GM12878 (cell line): ENCODE results near the gene LMBRD1. TPM values are rescaled to one million over a fixed set of nuclear protein-coding genes. Genes with fewer than 3 reads are reported as not detected.
A peak's percentile ranks its signal among the peaks of the same experiment; 100 is the strongest.

Experiments
- ATAC-seq: fragments of 200-7000 bp; cut with Tn5 transposase; 3 replicates; pipeline ENCODE4 v1.9.1; 2020; ENCODE audit warnings: mild to moderate bottlenecking, moderate library complexity
- BruUV-seq: library from RNA; stranded (reverse); fragments of 400-500 nt; replicated peaks from 2 replicates; lab custom pipeline; 2021; lab: Mats Ljungman, UMichigan
- CTCF ChIA-PET: fragments of 300-600 bp; sonication (Branson Sonifier 250); formaldehyde crosslinking; extraction: SDS; loops from one replicate; lab custom pipeline; 2021; ENCODE audit warnings: inconsistent platforms; lab: Yijun Ruan, JAX
- POLR2A ChIA-PET: fragments of 350-600 bp; formaldehyde crosslinking; extraction: SDS; loops from one replicate; lab custom pipeline; 2021; ENCODE audit warnings: inconsistent platforms; lab: Charles Lee
- RAD21 ChIA-PET: fragments of 300-600 bp; sonication (Branson Sonifier 250); formaldehyde crosslinking; loops from one replicate; lab custom pipeline; 2023; ENCODE audit warnings: antibody characterized with exemption; ENCODE audit not compliant: unreplicated experiment; lab: Charles Lee
- SMC1A ChIA-PET: fragments of 300-600 bp; sonication (Branson Sonifier 250); formaldehyde crosslinking; loops from one replicate; lab custom pipeline; 2023; ENCODE audit not compliant: unreplicated experiment, uncharacterized antibody; lab: Charles Lee
- DNase-seq: peaks from one replicate; pipeline ENCODE4 v3.0.0-alpha.2; 2011; ENCODE audit warnings: low read depth, low spot score
- FAIRE-seq: peaks from 3 replicates; lab custom pipeline; 2011; peaks lifted over from hg19 to GRCh38; lab: Jason Lieb, UNC
- H2AFZ ChIP-seq: 2 replicates; pipeline ENCODE4 v1.6.0; 2011; ENCODE audit warnings: low read depth, low read length, control low read depth; ENCODE audit not compliant: control insufficient read depth
- H3K27ac ChIP-seq: 2 replicates; pipeline ENCODE4 v1.5.1; 2011; ENCODE audit warnings: control low read depth; ENCODE audit not compliant: control insufficient read depth, insufficient read depth
- H3K27me3 ChIP-seq, 2 experiments: replicated peaks in 1 of 2; 2 replicates each; pipeline versions ENCODE4 v1.6.0 to v1.6.1; 2011; ENCODE audit warnings: low read length in 1 of 2; ENCODE audit not compliant: control insufficient read depth in 2 of 2, insufficient read depth in 2 of 2
- H3K36me3 ChIP-seq, 2 experiments: 2 replicates each; pipeline ENCODE4 v1.5.1; 2011; ENCODE audit warnings: low read length in 1 of 2; ENCODE audit not compliant: control insufficient read depth in 2 of 2, insufficient read depth in 2 of 2
- H3K4me1 ChIP-seq: 2 replicates; pipeline ENCODE4 v1.6.1; 2011; ENCODE audit warnings: mild to moderate bottlenecking, low read length, moderate library complexity, mixed read lengths; ENCODE audit not compliant: control insufficient read depth, insufficient read depth
- H3K4me2 ChIP-seq: 2 replicates; pipeline ENCODE4 v1.6.0; 2011; ENCODE audit warnings: control low read depth; ENCODE audit not compliant: control insufficient read depth, insufficient read depth
- H3K4me3 ChIP-seq: fragments of 200-600 bp; sonication (generic); 2 replicates; pipeline ENCODE4 v1.5.1; 2016
- H3K79me2 ChIP-seq: 2 replicates; pipeline ENCODE4 v1.6.0; 2011; ENCODE audit warnings: low read length; ENCODE audit not compliant: control insufficient read depth, insufficient read depth
- H3K9ac ChIP-seq: 2 replicates; pipeline ENCODE4 v1.8.0; 2011; ENCODE audit warnings: low read length, control low read depth, mixed read lengths; ENCODE audit not compliant: control insufficient read depth, insufficient read depth
- H3K9me3 ChIP-seq: replicated peaks from 3 replicates; pipeline ENCODE4 v1.5.1; 2011; ENCODE audit warnings: mild to moderate bottlenecking, low read length; ENCODE audit not compliant: control insufficient read depth, insufficient read depth
- H4K20me1 ChIP-seq: 2 replicates; pipeline ENCODE4 v1.6.0; 2011; ENCODE audit not compliant: control insufficient read depth, insufficient read depth
- ATF7 ChIP-seq: fragments of 450-650 bp; IDR thresholded peaks from 2 replicates; pipeline ENCODE4 v1.6.1; 2016; ENCODE audit warnings: low read depth, mild to moderate bottlenecking
- BACH1 ChIP-seq: fragments of 450-650 bp; IDR thresholded peaks from 2 replicates; pipeline ENCODE4 v1.6.1; 2017; ENCODE audit warnings: mild to moderate bottlenecking, borderline replicate concordance
- CREM ChIP-seq: IDR thresholded peaks from 2 replicates; pipeline ENCODE4 v1.6.1; 2014; ENCODE audit warnings: antibody characterized with exemption, low read depth
- HDAC6 ChIP-seq: fragments of 200-600 bp; sonication (generic); IDR thresholded peaks from one replicate; pipeline ENCODE4 v1.8.0; 2017; ENCODE audit warnings: antibody characterized with exemption; ENCODE audit not compliant: unreplicated experiment
- JUNB ChIP-seq: IDR thresholded peaks from 2 replicates; pipeline ENCODE4 v1.6.1; 2016; ENCODE audit warnings: antibody characterized with exemption, mild to moderate bottlenecking
- MTA2 ChIP-seq: fragments of 450-650 bp; IDR thresholded peaks from 2 replicates; pipeline ENCODE4 v1.6.1; 2016; ENCODE audit warnings: low read depth, mild to moderate bottlenecking, moderate library complexity
- NR2C2 ChIP-seq: IDR thresholded peaks from 2 replicates; pipeline ENCODE4 v1.6.1; 2011; ENCODE audit warnings: borderline replicate concordance, low read depth; ENCODE audit not compliant: control insufficient read depth, insufficient read length
- POU2F2 ChIP-seq: IDR thresholded peaks from 3 replicates; pipeline ENCODE4 v1.6.1; 2011; ENCODE audit warnings: low read depth, mild to moderate bottlenecking, low read length, borderline replicate concordance
- SIX5 ChIP-seq: IDR thresholded peaks from 2 replicates; pipeline ENCODE4 v1.6.1; 2011; ENCODE audit warnings: mild to moderate bottlenecking, low read depth, low read length, moderate library complexity; ENCODE audit not compliant: severe bottlenecking
- TARDBP ChIP-seq: IDR thresholded peaks from 2 replicates; pipeline ENCODE4 v1.6.1; 2016; ENCODE audit warnings: borderline replicate concordance
- ZBED1 ChIP-seq: IDR thresholded peaks from 2 replicates; pipeline ENCODE4 v1.6.1; 2016; ENCODE audit warnings: borderline replicate concordance
- ZNF207 ChIP-seq: fragments of 450-650 bp; IDR thresholded peaks from 2 replicates; pipeline ENCODE4 v1.6.1; 2014; ENCODE audit warnings: antibody characterized with exemption, mild to moderate bottlenecking, borderline replicate concordance
- ZZZ3 ChIP-seq: IDR thresholded peaks from 2 replicates; pipeline ENCODE4 v1.6.1; 2011; ENCODE audit warnings: low read depth; ENCODE audit not compliant: control insufficient read depth, insufficient read length
- WGBS: methylation state at CpG from one replicate; pipeline ENCODE4 v1.1.6; 2016; ENCODE audit warnings: low lambda C conversion rate; ENCODE audit not compliant: insufficient replicate concordance, insufficient coverage; ENCODE audit errors: missing lambda C conversion rate; 5-methylcytosine and 5-hydroxymethylcytosine counted together
- in situ Hi-C: fragments of 300-500 bp; cut with MboI; formaldehyde crosslinking; loops from 9 replicates; pipeline ENCODE4 v1.14.3; 2018; ENCODE audit warnings: mixed read lengths
- intact Hi-C: fragments of 100-400 bp; cut with micrococcal nuclease; formaldehyde crosslinking; loops from one replicate; pipeline ENCODE4 v1.14.2; 2022; ENCODE audit not compliant: unreplicated experiment
- polyA plus RNA-seq, 11 experiments: library from polyadenylated mRNA; depleted of rRNA in 4 of 11; unstranded in 6 of 11; stranded (reverse) in 5 of 11; fragments of >200 nt; fragmentation: Nextera tagmentation in 4 of 11; fragmentation: Illumina TruSeq in 1 of 11; extraction: Ambion mirVana in 4 of 11; extraction: Trizol in 1 of 11; gene quantifications; 1 replicate in 1 of 11; 2 replicates in 10 of 11; pipeline versions ENCODE4 v1.2.1 to v1.2.3, GENCODE V29; 2011 to 2016; ENCODE audit warnings: inconsistent platforms in 2 of 11, missing spikeins in 2 of 11, low read depth in 1 of 11
- total RNA-seq, 4 experiments: library from RNA; depleted of rRNA in 3 of 4; stranded (reverse); fragments of >200 nt in 3 of 4; fragmentation: Illumina TruSeq in 1 of 4; extraction: Trizol in 1 of 4; gene quantifications; 2 replicates each; pipeline versions ENCODE4 v1.2.1 to v1.2.3, GENCODE V29; 2013 to 2021
- TF ChIP-seq, protein P1 (sequence below): fragments of 450-650 bp; IDR thresholded peaks from 2 replicates; pipeline ENCODE4 v1.6.1; 2018; ENCODE audit warnings: mild to moderate bottlenecking, low read depth, moderate library complexity; ENCODE audit not compliant: partially characterized antibody
- TF ChIP-seq, protein P2 (sequence below): IDR thresholded peaks from 2 replicates; pipeline ENCODE4 v1.6.1; 2012; ENCODE audit warnings: mild to moderate bottlenecking, low read depth, low read length
- TF ChIP-seq, protein P3 (sequence below): fragments of 450-650 bp; formaldehyde crosslinking; IDR thresholded peaks from 2 replicates; pipeline ENCODE4 v1.5.0; 2022; ENCODE audit warnings: mild to moderate bottlenecking, missing genetic modification characterization

LMBRD1 gene
- total and polyA plus RNA-seq, 10 of the 15 experiments (the other 5 are each of a cell fraction or from before 2014, with no cell fraction given): 20.0 to 82.1 (median 27.2) TPM

DNA sequence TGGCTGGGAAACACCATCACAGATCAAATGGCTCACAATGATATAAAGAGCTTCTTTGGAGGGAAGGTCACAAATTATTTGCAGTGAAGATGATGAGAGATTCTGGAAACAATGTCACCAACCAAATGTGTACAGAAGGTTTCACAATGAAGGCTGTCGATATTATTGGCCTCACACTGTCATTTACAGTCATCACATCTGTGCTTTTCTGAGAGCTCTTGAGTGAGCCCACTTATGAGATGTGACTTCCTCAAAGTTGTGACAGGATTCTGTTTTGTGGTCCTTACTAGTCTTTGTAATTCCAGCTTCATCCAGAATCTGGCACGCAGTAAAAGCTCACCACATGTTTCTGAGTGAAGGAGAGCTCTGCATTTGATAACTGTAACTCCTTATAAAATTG, 133.6 kb downstream of the LMBRD1 start:
- 43% methylated on average over 2 of the region's 2 CpGs for WGBS
- Histone ChIP-seq H3K27ac (no peak overlapping the region), H3K4me1 (no peaks in the 10 kb centered on the region), H3K4me2 (no peak overlapping the region), H3K36me3 (no peaks in the 10 kb centered on the region), H4K20me1 (no peaks in the 10 kb centered on the region), H3K9me3 (peaks cover 1% of the 10 kb centered on the region; the same call in 2 of the 3 replicates), H3K27me3 (no peaks in the 10 kb centered on the region), H2AFZ (no peak overlapping the region), H3K4me3 (no peak overlapping the region), H3K79me2 (no peaks in the 10 kb centered on the region), H3K9ac (no peak overlapping the region)
- peak; percentile 43 for ATAC-seq
- ChIA-PET POLR2A (no interaction called here), RAD21 (no interaction called here), SMC1A (interaction anchor here (0.8 to 1.3 kb wide), 3 partner anchors 72 to 503 kb away, joined by 3 read pairs; no protein-coding TSS in a partner anchor), CTCF (interaction anchor here (1.1 to 1.2 kb wide), 3 partner anchors 9 to 445 kb away, joined by 3 to 4 read pairs (median 3); no protein-coding TSS in a partner anchor)
- BruUV-seq: no TSS peak
- FAIRE-seq: peak; percentile 38
- intact Hi-C loops: no loop called here
- in situ Hi-C loops: no loop called here
- no peak for DNase-seq
- TF ChIP-seq ZBED1 (no peak), BACH1 (no peak), POU2F2 (no peak), ATF7 (no peak), HDAC6 (no peak), MTA2 (no peak), JUNB (peak; percentile 3; the same call in 1 of the 2 replicates), ZZZ3 (no peak), TARDBP (no peak), CREM (peak; percentile 24; the same call in 1 of the 2 replicates), SIX5 (no peak), NR2C2 (no peak), ZNF207 (no peak)
- TF ChIP-seq, protein P1, sequence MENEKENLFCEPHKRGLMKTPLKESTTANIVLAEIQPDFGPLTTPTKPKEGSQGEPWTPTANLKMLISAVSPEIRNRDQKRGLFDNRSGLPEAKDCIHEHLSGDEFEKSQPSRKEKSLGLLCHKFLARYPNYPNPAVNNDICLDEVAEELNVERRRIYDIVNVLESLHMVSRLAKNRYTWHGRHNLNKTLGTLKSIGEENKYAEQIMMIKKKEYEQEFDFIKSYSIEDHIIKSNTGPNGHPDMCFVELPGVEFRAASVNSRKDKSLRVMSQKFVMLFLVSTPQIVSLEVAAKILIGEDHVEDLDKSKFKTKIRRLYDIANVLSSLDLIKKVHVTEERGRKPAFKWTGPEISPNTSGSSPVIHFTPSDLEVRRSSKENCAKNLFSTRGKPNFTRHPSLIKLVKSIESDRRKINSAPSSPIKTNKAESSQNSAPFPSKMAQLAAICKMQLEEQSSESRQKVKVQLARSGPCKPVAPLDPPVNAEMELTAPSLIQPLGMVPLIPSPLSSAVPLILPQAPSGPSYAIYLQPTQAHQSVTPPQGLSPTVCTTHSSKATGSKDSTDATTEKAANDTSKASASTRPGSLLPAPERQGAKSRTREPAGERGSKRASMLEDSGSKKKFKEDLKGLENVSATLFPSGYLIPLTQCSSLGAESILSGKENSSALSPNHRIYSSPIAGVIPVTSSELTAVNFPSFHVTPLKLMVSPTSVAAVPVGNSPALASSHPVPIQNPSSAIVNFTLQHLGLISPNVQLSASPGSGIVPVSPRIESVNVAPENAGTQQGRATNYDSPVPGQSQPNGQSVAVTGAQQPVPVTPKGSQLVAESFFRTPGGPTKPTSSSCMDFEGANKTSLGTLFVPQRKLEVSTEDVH: no peak
- TF ChIP-seq, protein P2, sequence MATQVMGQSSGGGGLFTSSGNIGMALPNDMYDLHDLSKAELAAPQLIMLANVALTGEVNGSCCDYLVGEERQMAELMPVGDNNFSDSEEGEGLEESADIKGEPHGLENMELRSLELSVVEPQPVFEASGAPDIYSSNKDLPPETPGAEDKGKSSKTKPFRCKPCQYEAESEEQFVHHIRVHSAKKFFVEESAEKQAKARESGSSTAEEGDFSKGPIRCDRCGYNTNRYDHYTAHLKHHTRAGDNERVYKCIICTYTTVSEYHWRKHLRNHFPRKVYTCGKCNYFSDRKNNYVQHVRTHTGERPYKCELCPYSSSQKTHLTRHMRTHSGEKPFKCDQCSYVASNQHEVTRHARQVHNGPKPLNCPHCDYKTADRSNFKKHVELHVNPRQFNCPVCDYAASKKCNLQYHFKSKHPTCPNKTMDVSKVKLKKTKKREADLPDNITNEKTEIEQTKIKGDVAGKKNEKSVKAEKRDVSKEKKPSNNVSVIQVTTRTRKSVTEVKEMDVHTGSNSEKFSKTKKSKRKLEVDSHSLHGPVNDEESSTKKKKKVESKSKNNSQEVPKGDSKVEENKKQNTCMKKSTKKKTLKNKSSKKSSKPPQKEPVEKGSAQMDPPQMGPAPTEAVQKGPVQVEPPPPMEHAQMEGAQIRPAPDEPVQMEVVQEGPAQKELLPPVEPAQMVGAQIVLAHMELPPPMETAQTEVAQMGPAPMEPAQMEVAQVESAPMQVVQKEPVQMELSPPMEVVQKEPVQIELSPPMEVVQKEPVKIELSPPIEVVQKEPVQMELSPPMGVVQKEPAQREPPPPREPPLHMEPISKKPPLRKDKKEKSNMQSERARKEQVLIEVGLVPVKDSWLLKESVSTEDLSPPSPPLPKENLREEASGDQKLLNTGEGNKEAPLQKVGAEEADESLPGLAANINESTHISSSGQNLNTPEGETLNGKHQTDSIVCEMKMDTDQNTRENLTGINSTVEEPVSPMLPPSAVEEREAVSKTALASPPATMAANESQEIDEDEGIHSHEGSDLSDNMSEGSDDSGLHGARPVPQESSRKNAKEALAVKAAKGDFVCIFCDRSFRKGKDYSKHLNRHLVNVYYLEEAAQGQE: no peak
- TF ChIP-seq, protein P3, sequence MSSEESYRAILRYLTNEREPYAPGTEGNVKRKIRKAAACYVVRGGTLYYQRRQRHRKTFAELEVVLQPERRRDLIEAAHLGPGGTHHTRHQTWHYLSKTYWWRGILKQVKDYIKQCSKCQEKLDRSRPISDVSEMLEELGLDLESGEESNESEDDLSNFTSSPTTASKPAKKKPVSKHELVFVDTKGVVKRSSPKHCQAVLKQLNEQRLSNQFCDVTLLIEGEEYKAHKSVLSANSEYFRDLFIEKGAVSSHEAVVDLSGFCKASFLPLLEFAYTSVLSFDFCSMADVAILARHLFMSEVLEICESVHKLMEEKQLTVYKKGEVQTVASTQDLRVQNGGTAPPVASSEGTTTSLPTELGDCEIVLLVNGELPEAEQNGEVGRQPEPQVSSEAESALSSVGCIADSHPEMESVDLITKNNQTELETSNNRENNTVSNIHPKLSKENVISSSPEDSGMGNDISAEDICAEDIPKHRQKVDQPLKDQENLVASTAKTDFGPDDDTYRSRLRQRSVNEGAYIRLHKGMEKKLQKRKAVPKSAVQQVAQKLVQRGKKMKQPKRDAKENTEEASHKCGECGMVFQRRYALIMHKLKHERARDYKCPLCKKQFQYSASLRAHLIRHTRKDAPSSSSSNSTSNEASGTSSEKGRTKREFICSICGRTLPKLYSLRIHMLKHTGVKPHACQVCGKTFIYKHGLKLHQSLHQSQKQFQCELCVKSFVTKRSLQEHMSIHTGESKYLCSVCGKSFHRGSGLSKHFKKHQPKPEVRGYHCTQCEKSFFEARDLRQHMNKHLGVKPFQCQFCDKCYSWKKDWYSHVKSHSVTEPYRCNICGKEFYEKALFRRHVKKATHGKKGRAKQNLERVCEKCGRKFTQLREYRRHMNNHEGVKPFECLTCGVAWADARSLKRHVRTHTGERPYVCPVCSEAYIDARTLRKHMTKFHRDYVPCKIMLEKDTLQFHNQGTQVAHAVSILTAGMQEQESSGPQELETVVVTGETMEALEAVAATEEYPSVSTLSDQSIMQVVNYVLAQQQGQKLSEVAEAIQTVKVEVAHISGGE (CRISPR knock-in tag): no peak
